Activated CD4-positive, CD25-positive, alpha-beta regulatory T cell (primary cell): ENCODE measurements around the gene CFDP1.

Experiments
- DNase-seq, 4 experiments: peaks; one replicate each; lab custom pipeline; 2025; lab: John Stamatoyannopoulos, UW

CFDP1 gene

GRCh38 chr16:75432828-75433731 is at the start of gene CFDP1:
Gene CFDP1 (minus strand): TSS chr16:75433503. CDS start chr16:75433352, 151 bp downstream.
- peak; percentile 87 to 93 (median 90) for DNase-seq

GRCh38 chr16:75482434-75483205 is 49.3 kb upstream of the CFDP1 start:
- no peak for DNase-seq

DNA sequence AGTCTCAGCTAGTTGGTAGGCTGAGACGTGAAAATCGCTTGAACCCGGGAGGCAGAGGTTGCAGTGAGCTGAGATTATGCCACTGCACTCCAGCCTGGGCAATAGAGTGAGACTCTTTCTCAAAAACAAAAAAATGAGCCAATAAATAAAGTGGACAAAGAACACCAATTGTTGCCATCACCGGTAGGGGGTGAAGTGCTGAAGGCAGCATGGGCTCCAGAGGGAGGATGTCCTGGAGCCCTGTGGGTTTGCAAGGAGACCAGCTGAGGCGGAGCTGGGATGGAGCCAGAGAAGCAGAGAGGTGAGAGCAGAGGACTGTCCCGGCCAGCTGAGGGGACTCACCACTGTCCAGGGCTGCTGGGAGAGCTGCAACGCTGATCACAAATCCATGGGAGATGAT is 48.2 kb upstream of the CFDP1 start:
- DNase-seq: no peak

- no peak for DNase-seq
Observed at GRCh38 chr16:75479421-75479990, 46.2 kb upstream of the CFDP1 start.

DNA sequence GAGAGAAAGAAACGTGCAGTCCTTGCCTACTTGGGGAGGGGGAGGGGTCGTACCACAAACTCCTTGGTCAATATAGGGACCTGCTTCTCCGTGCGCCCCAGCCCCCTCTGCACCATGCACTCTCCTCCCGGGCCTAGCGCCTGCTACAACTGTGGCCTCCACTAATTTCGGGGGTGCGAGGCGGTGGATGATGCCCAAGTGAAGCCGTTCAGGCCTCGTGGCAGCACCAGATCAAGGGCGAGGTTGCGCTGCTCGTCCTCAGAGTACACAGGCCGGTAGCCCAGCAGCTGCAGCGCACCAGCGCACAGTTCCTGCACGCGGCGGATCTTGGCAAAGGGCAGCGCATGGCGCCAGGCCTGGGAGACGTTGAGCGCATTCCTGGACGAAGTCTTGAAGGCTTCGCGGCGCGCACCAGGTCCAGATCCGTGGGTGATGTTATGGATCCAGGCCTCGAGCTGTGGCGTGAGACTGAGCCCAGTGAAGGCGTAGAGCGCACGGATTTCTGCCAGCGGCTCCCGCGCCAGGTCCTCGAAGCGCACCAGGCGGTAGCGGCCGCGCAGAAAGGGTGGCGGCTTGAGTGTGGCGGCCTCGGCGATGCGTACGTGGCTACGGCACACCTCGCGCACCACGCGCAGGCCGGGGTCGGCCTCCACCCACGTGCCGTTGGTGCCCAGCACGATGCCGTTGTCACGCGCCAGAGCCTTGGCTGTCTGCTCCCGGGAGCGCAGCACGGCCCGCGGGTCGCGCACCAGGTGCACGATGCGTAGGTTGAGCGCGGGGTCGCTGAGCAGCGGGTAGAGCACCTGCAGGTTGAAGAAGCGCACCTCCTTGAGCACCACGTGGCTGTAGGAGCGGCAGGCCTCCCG is 45.4 kb upstream of the CFDP1 start:
- DNase-seq: no peak

DNA sequence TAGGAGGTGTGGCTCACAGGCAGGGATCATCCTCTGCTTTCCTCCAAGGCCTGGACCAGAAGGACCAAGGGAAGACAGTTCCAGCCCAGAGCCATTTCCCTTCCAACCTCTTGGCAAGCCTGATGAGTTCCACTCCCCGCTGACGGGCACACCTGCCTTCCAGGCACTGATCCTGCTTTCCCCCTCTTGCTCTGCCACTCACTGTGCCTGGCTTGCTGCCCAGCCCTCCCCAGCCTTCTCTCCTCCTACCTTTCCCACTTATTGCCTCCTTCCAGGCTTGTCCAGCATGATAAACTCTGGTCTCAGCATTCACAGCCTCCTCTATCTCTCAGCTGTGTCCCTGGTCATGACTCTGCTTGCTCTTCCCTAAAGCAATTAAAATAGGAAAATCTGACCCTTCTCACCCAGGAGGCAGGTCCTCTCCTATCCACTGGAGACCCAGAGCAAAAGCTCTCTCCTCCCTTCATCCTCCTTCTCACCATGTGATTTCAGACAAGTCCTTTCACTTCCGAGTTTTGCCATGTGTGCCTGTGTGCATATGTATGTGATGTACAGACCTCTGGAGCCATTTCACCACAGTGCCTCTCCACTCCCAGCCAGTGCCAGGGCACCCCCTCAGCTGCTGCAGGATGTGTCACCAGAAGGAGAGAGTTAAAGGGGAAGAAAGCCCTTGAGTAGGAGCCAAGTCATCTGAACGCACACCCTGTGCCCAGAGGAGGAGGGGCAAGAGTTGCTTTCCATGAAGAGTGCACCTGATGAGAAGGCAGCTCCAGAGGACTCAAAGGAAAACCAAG is 44.6 kb upstream of the CFDP1 start:
- DNase-seq: no peak

GRCh38 chr16:75476817-75477216 is 43.5 kb upstream of the CFDP1 start:
- no peak for DNase-seq

- no peak for DNase-seq
Observed at GRCh38 chr16:75475420-75475847, 42.1 kb upstream of the CFDP1 start.

DNA sequence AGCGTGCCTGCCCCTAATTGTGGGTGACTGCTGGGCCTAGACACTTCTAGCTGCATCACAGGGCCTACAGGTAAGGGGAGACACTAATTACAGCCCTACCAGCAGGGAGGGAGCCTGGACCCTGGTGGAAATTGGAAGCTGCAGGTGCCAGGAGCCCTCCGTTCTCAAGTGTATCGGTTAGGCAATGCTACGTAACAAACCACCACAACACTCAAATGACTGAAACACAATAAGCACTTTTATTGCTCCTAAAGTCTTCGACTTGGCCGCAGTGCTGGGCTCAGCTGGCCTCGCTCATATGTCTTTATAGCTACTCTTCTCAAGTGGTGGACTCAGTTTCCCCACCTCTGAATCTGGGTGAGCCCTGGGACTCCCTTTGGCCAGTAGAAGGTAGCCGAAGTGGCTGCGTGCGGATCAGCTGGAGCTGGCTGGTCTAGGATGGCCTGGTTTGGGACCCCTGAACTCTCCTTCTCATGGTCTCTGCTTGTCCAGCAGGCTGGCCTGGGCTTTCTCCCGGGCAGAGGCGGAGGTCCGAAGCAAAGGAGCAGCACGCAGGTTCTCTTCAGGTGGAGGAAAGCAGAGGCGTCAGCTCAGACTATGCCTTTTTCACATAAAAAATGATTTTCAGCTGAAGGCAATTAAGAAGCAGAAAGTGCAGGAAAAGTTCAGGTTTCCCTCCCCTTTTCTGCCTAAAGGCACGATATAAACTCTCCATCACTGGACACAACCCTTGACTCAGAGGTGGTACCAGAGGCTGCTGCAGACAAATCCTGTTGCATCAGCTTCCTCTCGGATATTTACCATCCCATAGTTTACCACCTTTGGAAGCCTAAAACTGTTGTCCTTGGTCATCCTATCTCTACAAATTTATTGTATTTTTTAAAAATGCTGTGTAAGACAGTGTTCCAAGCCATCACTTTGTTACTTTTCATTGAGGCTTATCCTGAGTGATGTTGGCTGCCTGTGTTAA is 39.9 kb upstream of the CFDP1 start:
- no peak for DNase-seq

- no peak for DNase-seq
Observed at GRCh38 chr16:75471723-75472633, 38.7 kb upstream of the CFDP1 start.

DNA sequence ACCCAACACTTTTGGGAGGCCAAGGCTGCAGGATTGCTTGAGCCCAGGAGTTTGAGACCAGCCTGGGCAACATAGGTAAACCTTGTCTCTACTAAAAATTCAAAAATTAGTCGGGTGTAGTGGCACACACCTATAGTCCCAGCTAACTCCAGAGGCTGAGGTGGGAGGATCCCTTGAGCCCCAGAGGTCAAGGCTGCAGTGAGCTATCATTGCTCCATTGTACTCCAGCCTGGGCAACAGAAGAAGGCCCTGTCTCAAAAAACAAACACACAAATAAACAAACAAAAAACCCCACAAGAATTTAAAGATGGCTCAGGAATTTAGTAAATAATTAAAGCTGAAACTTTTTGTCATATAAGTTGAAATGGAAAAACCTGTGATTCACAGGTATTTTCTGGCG is 33.5 kb upstream of the CFDP1 start:
- DNase-seq: no peak

DNA sequence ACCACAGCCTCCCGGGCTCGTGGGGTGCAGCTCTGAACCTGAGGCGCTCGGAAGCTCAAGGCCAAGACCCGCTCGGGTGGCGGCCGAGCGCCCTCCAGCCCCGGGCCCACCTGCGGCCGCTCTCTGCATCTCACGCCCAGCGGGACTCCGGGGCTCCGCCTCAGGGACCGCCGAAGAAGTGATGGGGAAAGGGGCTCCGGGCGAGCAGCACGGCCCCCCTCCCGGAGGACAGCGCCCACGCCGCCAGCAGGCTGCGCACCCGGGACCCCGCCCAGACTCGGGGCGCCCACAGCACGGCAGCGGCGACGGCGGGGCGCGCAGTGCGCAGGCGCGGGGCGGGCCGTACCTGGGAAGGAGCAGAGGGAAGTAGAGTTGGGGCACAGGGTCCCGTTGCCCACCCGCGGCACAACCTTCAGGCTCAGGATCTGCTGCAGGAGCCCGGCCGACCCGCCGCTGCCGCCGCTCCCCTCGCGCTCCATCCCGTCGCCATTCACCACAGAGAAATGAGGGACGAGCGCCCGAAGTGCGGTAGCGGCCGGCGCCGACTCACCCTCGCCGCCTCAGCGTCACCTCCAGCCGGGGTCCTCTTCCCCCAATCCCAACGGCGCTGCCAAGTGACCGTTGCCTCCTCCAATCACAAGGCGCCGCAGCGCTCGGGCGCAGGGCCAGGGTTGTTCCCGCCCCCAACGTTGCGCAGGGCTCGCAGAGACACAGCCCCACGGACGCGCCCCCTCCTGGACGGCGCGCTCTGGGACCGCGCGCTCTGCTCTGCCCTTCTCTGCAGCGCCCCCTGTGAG is 31.0 kb upstream of the CFDP1 start, which contains the start of gene TMEM170A:
TMEM170A (minus strand) TSS at position 568 of the 797 bp plus-strand sequence; CDS start at position 479, 89 bp downstream.
- DNase-seq: peak; percentile 98

GRCh38 chr16:75463389-75464121 is 30.3 kb upstream of the CFDP1 start:
- peak in 3 of 4 experiments; percentile 13 to 41 (median 34) for DNase-seq

GRCh38 chr16:75462806-75463205 is 29.5 kb upstream of the CFDP1 start:
- no peak for DNase-seq

DNA sequence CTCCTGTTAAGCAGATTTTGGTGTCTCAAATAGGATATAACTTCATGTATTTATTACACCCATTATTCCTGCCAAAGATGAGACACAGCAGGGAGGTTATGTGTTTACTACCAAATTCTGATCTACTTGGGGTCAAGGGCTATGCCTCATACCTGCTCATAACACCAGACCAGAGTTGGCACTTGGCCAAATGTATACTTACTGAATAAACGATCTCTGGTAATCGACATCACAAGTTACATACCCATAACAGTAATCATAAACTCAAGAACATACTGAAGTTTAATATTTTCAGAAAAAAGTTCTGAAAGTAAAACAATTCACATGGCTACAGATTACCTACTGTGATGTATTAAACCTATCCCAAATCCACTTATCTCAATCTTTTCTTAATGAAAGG is 28.3 kb upstream of the CFDP1 start:
- DNase-seq: no peak

GRCh38 chr16:75460446-75460845 is 27.1 kb upstream of the CFDP1 start:
- no peak for DNase-seq

- DNase-seq: no peak
Observed at GRCh38 chr16:75459691-75460090, 26.4 kb upstream of the CFDP1 start.
